Measurements from ENCODE around the gene ZNF862. TPM values are rescaled to one million over a fixed set of nuclear protein-coding genes. Genes with fewer than 3 reads are reported as not detected.

ZNF862 gene
- total RNA-seq: 10 to 100 TPM; 23.1 to 24.8 TPM

DNA sequence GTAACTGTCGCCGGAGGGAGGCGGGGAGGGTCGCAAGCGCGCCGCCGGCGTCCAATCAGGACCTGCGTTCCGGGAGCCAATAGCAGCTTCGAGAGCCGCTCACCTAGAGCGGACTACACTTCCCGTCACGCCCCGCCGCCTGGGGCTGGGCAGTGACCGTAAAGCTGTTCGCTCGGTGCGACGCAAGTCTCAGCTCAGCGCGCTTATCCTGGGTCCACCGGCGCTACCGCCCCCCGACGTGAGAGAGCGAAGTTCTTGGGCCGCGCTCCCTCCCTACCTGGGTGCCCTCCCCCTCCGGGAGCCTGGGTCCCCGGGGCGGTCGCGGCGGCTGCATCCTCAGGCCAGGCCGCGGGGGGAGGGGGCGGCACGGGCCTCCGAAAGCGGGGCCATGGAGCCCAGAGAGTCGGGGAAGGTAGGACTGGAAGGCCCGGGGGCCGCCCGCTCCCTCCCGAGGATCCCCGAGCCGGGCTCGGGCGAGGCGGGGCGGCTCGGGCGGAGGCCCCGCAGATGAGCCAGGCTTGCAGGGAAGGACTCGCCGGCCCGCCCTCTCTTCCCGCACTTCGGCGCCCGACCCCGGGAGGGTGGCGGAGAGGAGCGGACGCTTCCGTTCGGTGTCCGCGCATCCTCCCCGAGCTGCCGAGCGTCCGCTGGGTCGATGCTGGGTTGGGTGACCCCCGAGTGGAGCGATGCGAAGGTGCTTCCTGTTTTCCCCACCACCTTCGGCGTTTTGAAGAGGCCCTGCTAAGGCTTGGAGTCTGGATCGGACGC lies at the start of gene ZNF862:
Gene ZNF862 (plus strand): TSS at position 152 of the 768 bp plus-strand sequence. CDS start 237 bp downstream, at position 389.
- peak within 1 kb of the TSS; percentile 85 for H3K4me3 Mint-ChIP-seq
- peaks cover 14% of the 10 kb centered on the region for H3K27me3 Mint-ChIP-seq
- CTCF ChIA-PET: interaction anchor here (1.0 to 2.9 kb wide), 8 partner anchors 12 to 214 kb away, joined by 3 to 14 read pairs (median 5); no protein-coding TSS in a partner anchor
- H3K36me3 Mint-ChIP-seq: peaks cover 2% of the 10 kb centered on the region
- DNase-seq (peak; percentile 98), ATAC-seq (peak; percentile 98)
- H3K27ac Mint-ChIP-seq: peak within 1 kb of the TSS; percentile 75
- no peaks in the 10 kb centered on the region for H3K9me3 Mint-ChIP-seq (ENCODE audit: low read depth)
- peaks cover 19% of the 10 kb centered on the region for H3K4me1 Mint-ChIP-seq

DNA sequence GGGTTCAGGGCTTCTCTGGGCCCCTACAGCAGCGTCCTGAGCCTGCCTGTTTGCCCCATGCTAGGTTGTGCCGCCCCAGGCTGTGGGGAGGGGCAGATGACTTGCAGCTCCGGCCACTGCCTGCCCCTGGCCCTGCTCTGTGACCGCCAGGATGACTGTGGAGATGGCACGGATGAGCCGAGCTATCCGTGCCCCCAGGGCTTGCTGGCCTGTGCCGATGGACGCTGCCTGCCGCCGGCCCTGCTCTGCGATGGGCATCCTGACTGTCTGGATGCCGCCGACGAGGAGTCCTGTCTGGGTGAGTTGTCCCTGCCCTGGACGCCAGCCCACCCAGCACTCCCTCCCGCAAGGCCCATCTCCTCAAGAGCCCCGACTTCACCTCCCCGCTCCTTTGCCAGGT lies 49.1 kb upstream of the ZNF862 start:
- DNase-seq (no peak), ATAC-seq (no peak)
- H3K9me3 Mint-ChIP-seq (ENCODE audit: low read depth): no peaks in the 10 kb centered on the region
- peaks cover 20% of the 10 kb centered on the region for H3K27me3 Mint-ChIP-seq
- H3K27ac Mint-ChIP-seq: no peak overlapping the region
- H3K36me3 Mint-ChIP-seq: no peaks in the 10 kb centered on the region
- H3K4me1 Mint-ChIP-seq: no peaks in the 10 kb centered on the region
- no peak overlapping the region for H3K4me3 Mint-ChIP-seq
- CTCF ChIA-PET: interaction anchor here (1.2 kb wide), 1 partner anchor 47 kb away, joined by 3 read pairs; no protein-coding TSS in a partner anchor

- no peaks in the 10 kb centered on the region for H3K36me3 Mint-ChIP-seq
- DNase-seq: peak; percentile 47
- peak; percentile 56 for ATAC-seq
- no peak overlapping the region for H3K4me3 Mint-ChIP-seq
- peaks cover 20% of the 10 kb centered on the region for H3K27me3 Mint-ChIP-seq
- no peaks in the 10 kb centered on the region for H3K4me1 Mint-ChIP-seq
- no peak overlapping the region for H3K27ac Mint-ChIP-seq
- CTCF ChIA-PET: interaction anchor here (0.7 to 1.6 kb wide), 3 partner anchors 16 to 127 kb away, joined by 3 to 6 read pairs (median 5); no protein-coding TSS in a partner anchor
- H3K9me3 Mint-ChIP-seq (ENCODE audit: low read depth): no peaks in the 10 kb centered on the region
These were observed 48.0 kb upstream of the ZNF862 start for GRCh38 chr7:149790146-149790548.

DNA sequence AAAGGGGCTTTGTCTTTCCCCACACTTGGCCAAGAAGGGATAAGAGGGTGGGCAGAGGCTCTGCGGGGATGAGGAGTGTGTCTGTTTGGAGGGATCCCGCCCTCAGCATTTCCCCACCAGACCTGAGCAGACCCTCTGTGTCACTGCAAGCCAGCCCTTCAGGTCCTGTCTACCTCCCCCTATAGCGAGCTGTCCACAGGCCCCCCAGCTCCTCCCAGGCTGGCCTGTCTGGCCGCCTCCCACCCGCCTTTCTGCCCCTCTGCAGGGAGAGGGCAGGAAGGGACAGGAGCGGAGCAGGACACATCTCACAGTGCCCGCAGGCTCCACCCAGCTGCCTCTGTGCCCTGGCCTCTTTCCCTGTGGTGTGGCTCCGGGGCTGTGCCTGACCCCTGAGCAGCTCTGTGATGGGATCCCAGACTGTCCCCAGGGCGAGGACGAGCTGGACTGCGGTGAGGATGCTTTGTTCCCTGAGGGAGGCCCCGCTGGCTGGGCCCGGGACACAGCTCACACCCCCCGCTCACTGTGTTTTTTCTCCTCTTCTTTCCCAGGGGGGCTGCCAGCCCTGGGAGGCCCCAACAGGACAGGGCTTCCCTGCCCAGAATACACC lies 47.3 kb upstream of the ZNF862 start:
- DNase-seq: no peak

DNA sequence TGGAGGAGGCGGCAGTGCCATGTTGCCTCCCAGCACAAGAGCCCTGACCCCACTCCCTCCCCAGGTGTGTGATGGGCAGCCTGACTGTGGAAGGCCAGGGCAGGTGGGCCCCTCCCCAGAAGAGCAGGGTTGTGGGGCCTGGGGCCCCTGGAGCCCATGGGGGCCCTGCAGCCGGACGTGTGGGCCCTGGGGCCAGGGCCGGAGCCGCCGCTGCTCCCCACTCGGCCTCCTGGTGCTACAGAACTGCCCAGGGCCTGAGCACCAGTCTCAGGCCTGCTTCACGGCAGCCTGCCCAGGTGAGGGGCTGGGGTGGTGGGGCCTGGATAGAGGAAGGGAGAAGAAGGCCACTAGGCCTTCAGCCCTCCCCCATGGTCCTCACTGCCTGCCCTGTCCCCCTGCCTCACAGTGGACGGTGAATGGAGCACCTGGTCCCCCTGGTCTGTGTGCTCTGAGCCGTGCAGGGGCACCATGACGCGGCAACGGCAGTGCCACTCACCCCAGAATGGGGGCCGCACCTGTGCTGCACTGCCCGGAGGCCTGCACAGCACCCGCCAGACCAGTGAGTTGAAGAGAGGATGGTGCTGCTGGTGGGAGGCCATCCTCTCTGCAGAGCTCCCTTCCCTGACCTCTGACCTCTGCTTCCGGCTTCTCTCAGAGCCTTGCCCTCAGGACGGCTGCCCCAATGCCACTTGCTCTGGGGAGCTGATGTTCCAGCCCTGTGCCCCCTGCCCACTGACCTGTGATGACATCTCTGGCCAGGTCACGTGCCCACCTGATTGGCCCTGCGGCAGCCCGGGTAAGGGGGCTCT lies 46.6 kb upstream of the ZNF862 start:
- CTCF ChIA-PET: interaction anchor here (1.6 kb wide), 1 partner anchor 128 kb away, joined by 6 read pairs; no protein-coding TSS in a partner anchor
- Mint-ChIP-seq H3K4me1 (no peaks in the 10 kb centered on the region), H3K27me3 (peaks cover 20% of the 10 kb centered on the region), H3K9me3 (ENCODE audit: low read depth) (no peaks in the 10 kb centered on the region), H3K27ac (no peak overlapping the region), H3K36me3 (no peaks in the 10 kb centered on the region), H3K4me3 (no peak overlapping the region)
- ATAC-seq (no peak), DNase-seq (no peak)

More for the DNA sequence above, 47.3 kb upstream of the ZNF862 start:
- Mint-ChIP-seq H3K4me1 (no peaks in the 10 kb centered on the region), H3K27ac (no peak overlapping the region), H3K9me3 (ENCODE audit: low read depth) (no peaks in the 10 kb centered on the region), H3K4me3 (no peak overlapping the region), H3K36me3 (no peaks in the 10 kb centered on the region), H3K27me3 (peaks cover 20% of the 10 kb centered on the region)
- ATAC-seq: no peak
- CTCF ChIA-PET: interaction anchor here (1.6 kb wide), 1 partner anchor 128 kb away, joined by 6 read pairs; no protein-coding TSS in a partner anchor

- H3K4me3 Mint-ChIP-seq: no peak overlapping the region
- ATAC-seq (no peak), DNase-seq (no peak)
- H3K36me3 Mint-ChIP-seq: no peaks in the 10 kb centered on the region
- CTCF ChIA-PET: no interaction called here
- no peaks in the 10 kb centered on the region for H3K9me3 Mint-ChIP-seq (ENCODE audit: low read depth)
- H3K27me3 Mint-ChIP-seq: peaks cover 20% of the 10 kb centered on the region
- H3K4me1 Mint-ChIP-seq: no peaks in the 10 kb centered on the region
- no peak overlapping the region for H3K27ac Mint-ChIP-seq
These were observed 46.0 kb upstream of the ZNF862 start for GRCh38 chr7:149792220-149792595.

DNA sequence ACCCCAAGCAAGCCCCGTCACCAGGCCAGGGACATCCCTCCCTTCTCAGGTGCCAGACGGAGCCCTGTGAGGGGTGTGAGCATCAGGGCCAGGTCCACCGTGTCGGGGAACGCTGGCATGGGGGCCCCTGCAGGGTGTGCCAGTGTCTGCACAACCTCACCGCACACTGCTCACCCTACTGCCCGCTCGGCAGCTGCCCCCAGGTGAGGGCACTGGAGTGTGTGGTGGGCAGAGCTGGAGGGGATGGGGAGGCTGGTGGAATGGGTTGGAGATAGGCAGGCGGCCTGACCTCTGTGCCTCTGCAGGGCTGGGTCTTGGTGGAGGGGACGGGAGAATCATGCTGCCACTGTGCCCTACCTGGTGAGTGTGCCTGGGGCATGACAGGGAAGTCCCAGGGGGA lies 44.9 kb upstream of the ZNF862 start:
- Mint-ChIP-seq H3K4me1 (no peaks in the 10 kb centered on the region), H3K9me3 (ENCODE audit: low read depth) (no peaks in the 10 kb centered on the region), H3K4me3 (no peak overlapping the region), H3K27ac (no peak overlapping the region), H3K36me3 (no peaks in the 10 kb centered on the region), H3K27me3 (peaks cover 20% of the 10 kb centered on the region)
- CTCF ChIA-PET: no interaction called here
- no peak for ATAC-seq
- DNase-seq: no peak

- Mint-ChIP-seq H3K9me3 (ENCODE audit: low read depth) (no peaks in the 10 kb centered on the region), H3K4me3 (no peak overlapping the region), H3K36me3 (no peaks in the 10 kb centered on the region), H3K4me1 (no peaks in the 10 kb centered on the region), H3K27me3 (peaks cover 10% of the 10 kb centered on the region), H3K27ac (no peak overlapping the region)
- ATAC-seq (no peak), DNase-seq (no peak)
- CTCF ChIA-PET: no interaction called here
These were observed 43.5 kb upstream of the ZNF862 start for GRCh38 chr7:149794661-149795060.

GRCh38 chr7:149795126-149795525 lies 43.0 kb upstream of the ZNF862 start:
- Mint-ChIP-seq H3K9me3 (ENCODE audit: low read depth) (no peaks in the 10 kb centered on the region), H3K4me1 (no peaks in the 10 kb centered on the region), H3K27ac (no peak overlapping the region), H3K36me3 (no peaks in the 10 kb centered on the region), H3K4me3 (no peak overlapping the region), H3K27me3 (peaks cover 7% of the 10 kb centered on the region)
- CTCF ChIA-PET: no interaction called here
- ATAC-seq: no peak
- DNase-seq: no peak

DNA sequence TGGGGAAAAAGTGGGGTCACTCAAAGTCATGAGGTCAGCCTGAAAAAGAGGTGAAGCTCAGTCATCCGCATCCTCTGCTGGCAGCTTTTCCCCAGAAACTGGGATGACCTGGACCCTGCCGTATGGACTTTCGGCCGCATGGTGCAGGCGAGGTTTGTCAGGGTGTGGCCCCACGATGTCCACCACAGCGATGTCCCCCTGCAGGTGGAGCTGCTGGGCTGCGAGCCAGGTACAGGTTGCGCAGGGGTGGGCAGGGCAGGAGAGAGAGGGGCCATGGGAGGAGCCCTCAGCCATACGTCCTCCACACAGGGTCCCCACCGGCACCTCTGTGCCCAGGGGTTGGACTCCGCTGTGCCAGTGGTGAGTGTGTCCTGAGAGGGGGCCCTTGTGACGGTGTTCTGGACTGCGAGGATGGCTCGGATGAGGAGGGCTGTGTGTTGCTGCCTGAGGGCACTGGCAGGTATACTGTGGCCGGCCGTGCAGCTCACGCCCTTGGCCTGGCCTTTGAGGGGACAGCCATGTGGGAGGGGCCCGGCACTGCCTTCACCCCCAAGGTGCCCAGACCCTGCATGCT lies 41.8 kb upstream of the ZNF862 start:
- H3K36me3 Mint-ChIP-seq: no peaks in the 10 kb centered on the region
- no peak overlapping the region for H3K27ac Mint-ChIP-seq
- DNase-seq (no peak), ATAC-seq (no peak)
- H3K4me1 Mint-ChIP-seq: no peaks in the 10 kb centered on the region
- no peaks in the 10 kb centered on the region for H3K27me3 Mint-ChIP-seq
- H3K9me3 Mint-ChIP-seq (ENCODE audit: low read depth): no peaks in the 10 kb centered on the region
- CTCF ChIA-PET: no interaction called here
- H3K4me3 Mint-ChIP-seq: no peak overlapping the region

DNA sequence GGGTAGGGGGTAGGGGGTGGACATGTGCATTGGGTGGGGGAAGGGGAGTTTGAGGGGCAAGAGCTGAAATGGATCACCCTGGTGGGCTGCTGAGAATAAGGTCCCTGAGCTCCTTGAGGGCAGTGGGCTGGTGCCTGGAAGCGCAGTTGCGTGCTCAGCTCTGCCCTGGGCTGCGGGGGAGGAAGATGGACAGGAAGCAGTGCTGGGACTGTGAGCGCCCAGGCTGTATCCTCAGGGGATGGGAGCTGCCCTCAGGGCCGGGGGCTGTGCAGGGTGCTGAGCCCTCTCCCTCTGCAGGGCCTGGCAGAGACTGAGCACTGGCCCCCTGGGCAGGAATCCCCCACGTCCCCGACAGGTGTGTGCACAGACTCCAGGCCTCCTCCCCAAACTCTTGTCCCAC lies 40.4 kb upstream of the ZNF862 start:
- CTCF ChIA-PET: no interaction called here
- Mint-ChIP-seq H3K4me3 (no peak overlapping the region), H3K4me1 (no peaks in the 10 kb centered on the region), H3K9me3 (ENCODE audit: low read depth) (no peaks in the 10 kb centered on the region), H3K27ac (no peak overlapping the region), H3K27me3 (no peaks in the 10 kb centered on the region), H3K36me3 (no peaks in the 10 kb centered on the region)
- no peak for ATAC-seq
- no peak for DNase-seq

GRCh38 chr7:149799397-149800168 lies 38.6 kb upstream of the ZNF862 start:
- CTCF ChIA-PET: interaction anchor here (0.8 to 1.6 kb wide), 8 partner anchors 9 to 514 kb away, joined by 3 to 10 read pairs (median 3); no protein-coding TSS in a partner anchor
- no peaks in the 10 kb centered on the region for H3K27me3 Mint-ChIP-seq
- peak; percentile 55 for ATAC-seq
- H3K27ac Mint-ChIP-seq: no peak overlapping the region
- no peak overlapping the region for H3K4me3 Mint-ChIP-seq
- DNase-seq: peak; percentile 60
- H3K4me1 Mint-ChIP-seq: no peaks in the 10 kb centered on the region
- no peaks in the 10 kb centered on the region for H3K36me3 Mint-ChIP-seq
- no peaks in the 10 kb centered on the region for H3K9me3 Mint-ChIP-seq (ENCODE audit: low read depth)
